ENCODE results near the gene SGSM2. TPM values are rescaled to one million over a fixed set of nuclear protein-coding genes. Genes with fewer than 3 reads are reported as not detected.

Gene SGSM2, protein sequence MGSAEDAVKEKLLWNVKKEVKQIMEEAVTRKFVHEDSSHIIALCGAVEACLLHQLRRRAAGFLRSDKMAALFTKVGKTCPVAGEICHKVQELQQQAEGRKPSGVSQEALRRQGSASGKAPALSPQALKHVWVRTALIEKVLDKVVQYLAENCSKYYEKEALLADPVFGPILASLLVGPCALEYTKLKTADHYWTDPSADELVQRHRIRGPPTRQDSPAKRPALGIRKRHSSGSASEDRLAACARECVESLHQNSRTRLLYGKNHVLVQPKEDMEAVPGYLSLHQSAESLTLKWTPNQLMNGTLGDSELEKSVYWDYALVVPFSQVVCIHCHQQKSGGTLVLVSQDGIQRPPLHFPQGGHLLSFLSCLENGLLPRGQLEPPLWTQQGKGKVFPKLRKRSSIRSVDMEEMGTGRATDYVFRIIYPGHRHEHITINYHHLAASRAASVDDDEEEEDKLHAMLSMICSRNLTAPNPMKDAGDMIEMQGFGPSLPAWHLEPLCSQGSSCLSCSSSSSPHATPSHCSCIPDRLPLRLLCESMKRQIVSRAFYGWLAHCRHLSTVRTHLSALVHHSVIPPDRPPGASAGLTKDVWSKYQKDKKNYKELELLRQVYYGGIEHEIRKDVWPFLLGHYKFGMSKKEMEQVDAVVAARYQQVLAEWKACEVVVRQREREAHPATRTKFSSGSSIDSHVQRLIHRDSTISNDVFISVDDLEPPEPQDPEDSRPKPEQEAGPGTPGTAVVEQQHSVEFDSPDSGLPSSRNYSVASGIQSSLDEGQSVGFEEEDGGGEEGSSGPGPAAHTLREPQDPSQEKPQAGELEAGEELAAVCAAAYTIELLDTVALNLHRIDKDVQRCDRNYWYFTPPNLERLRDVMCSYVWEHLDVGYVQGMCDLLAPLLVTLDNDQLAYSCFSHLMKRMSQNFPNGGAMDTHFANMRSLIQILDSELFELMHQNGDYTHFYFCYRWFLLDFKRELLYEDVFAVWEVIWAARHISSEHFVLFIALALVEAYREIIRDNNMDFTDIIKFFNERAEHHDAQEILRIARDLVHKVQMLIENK
- total RNA-seq, result 10 to 100 TPM; 42.6 to 97.1 (median 56.5) TPM

DNA sequence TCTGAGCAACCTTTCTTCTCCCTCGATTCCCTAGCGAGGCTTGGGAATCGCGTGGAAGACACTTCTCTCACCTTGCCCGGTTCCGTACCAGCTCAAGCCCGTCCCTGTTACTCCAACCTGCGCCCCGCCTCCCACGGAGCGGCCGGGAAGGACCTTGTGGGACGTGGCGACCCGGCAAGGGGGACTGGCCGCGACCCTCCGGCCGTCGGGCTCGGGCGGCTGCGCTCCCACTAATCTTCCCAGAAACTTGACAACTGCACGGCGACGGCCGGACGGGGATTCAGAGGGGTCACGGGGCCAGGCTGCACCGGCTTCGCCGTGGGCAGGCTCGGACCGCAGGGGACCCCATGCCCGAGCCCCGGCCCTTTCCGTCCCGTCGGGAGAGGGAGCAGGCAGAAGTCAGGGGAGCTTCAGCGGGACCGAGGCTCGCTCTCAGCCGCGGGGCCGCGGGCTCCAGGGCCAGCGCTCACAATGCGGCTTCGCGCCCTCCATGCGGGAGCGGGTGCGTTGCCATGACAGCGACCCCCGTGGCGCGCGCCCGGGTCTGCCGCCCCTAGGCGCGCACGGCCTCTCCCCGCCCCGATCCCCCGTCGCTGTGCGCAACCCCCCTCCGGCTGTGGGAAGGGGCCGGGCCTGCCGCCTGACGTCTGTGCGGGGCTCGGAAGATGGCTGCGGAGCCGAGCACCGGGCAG, at the start of gene SGSM2:
Gene SGSM2, plus strand, starts transcription at position 650 of the 692 bp plus-strand sequence. CDS start 188 bp downstream, outside the sequence.
- H3K4me3 ChIP-seq (ENCODE audit: low read depth, poor library complexity, severe bottlenecking), result peak within 1 kb of the TSS; percentile 71
- no peak for TF ChIP-seq POLR2A (IDR thresholded peaks at IDR 0.05)
- TF ChIP-seq, protein P1, sequence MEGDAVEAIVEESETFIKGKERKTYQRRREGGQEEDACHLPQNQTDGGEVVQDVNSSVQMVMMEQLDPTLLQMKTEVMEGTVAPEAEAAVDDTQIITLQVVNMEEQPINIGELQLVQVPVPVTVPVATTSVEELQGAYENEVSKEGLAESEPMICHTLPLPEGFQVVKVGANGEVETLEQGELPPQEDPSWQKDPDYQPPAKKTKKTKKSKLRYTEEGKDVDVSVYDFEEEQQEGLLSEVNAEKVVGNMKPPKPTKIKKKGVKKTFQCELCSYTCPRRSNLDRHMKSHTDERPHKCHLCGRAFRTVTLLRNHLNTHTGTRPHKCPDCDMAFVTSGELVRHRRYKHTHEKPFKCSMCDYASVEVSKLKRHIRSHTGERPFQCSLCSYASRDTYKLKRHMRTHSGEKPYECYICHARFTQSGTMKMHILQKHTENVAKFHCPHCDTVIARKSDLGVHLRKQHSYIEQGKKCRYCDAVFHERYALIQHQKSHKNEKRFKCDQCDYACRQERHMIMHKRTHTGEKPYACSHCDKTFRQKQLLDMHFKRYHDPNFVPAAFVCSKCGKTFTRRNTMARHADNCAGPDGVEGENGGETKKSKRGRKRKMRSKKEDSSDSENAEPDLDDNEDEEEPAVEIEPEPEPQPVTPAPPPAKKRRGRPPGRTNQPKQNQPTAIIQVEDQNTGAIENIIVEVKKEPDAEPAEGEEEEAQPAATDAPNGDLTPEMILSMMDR (IDR thresholded peaks at IDR 0.05), result no peak
- intact Hi-C loops (cut with DNase I; ENCODE audit: low total_unique reads), result no loop called here
- DNase-seq (ENCODE audit: low spot score in 2 of 2), result peak in 1 of 2 donors; percentile 91
- whole genome bisulfite sequencing, 2 donors, result 1 to 2% methylated on average over 21 to 58 of the region's 77 CpGs

DNA sequence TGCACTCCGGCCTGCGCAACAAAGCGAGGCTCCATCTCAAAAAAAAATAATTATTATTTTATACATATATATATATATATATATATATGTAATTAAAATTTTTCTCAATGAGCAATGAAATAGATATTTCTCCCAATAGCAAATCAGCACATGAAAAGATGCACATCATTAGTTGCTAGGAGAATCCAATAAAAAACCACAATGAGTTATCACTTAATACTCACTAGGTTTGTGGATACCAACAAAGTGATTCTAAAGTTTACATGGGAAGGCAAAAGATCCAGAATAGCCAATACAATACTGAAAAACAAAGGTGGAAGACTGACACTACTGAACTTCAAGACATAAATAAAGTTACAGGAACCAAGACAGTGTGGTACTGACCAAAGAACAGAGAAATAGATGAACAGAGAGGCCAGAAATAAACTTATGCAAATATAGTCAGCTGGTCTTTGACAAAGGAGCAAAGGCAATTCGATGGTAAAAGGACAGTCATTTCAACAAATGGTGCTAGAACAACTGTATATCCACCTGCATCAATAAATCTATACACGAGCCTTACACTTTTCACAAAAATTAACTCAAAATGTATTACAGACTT, 47.3 kb upstream of the SGSM2 start:
- no peak for DNase-seq (ENCODE audit: low spot score in 2 of 2)
- 87% methylated on average over 5 of the region's 5 CpGs for WGBS, 2 donors
- H3K4me3 ChIP-seq (ENCODE audit: low read depth, poor library complexity, severe bottlenecking), result no peak overlapping the region
- TF ChIP-seq POLR2A (IDR thresholded peaks at IDR 0.05), result no peak
- intact Hi-C loops (cut with DNase I; ENCODE audit: low total_unique reads), result no loop called here

DNA sequence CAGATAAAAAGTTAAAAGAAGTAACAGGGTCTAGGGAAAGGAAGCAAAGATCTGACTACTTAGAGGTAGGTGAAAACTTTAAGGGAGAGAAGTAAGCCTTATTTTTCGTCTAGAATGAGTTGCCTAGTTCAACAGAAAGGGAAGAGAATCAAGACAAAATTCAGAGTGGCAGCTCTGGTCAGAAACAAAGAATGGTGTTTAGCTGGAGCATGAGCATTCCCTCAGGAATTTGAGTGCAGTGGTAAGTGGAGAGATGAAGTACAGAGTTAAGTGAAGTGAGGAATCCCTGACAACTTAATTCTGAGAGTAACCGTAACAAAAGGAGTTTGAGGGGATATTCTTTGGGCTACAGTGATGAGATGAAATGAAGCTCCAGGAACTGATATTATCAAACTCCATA, 45.2 kb upstream of the SGSM2 start:
- TF ChIP-seq POLR2A (IDR thresholded peaks at IDR 0.05), result no peak
- WGBS, 2 donors, result 86% methylated on average over 2 of the region's 2 CpGs
- intact Hi-C loops (cut with DNase I; ENCODE audit: low total_unique reads), result no loop called here
- no peak overlapping the region for H3K4me3 ChIP-seq (ENCODE audit: low read depth, poor library complexity, severe bottlenecking)
- no peak for DNase-seq (ENCODE audit: low spot score in 2 of 2)

DNA sequence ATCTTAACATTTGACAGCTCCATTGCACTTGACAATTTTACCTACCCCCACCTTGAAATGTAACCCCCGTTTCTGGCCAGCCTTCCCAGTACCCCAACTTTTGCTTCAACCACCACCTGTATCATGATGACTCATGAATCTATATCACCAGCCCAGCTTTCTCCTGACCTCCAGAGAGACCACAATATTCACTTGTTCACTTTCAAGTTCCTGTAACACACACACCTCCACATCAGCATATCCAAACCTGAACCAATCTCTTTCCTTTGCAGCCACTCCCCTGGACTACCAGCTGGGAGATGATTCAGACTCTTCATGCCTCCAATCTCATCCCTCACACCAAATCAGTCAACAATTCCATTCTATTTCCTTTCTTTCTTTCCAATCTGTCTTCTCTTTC, 41.7 kb upstream of the SGSM2 start:
- no peak overlapping the region for H3K4me3 ChIP-seq (ENCODE audit: low read depth, poor library complexity, severe bottlenecking)
- intact Hi-C loops (cut with DNase I; ENCODE audit: low total_unique reads), result no loop called here
- DNase-seq (ENCODE audit: low spot score in 2 of 2), result no peak
- TF ChIP-seq, protein P1 (IDR thresholded peaks at IDR 0.05), result no peak
- TF ChIP-seq POLR2A (IDR thresholded peaks at IDR 0.05), result no peak
- 82 to 87% methylated on average over 1 of the region's 1 CpG for WGBS, 2 donors

DNA sequence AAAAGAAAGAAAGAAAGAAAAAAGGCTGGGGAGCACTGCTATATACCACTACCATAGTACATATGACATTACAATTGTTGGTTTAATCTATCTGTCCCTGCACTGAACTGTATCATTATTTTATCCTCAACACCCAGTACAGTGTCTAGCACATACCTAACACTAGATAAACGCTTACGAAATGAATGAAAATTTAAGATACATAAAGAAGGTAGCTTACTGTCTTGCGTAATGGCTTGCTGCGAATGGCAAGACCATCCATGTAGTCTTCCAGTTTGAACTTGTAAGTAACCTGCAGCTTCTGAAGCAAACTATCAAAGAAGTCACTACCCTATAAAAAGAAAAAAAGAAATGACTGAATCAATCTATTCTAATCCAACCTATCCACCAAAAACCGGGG, 40.3 kb upstream of the SGSM2 start:
- TF ChIP-seq, protein P1 (IDR thresholded peaks at IDR 0.05), result no peak
- TF ChIP-seq POLR2A (IDR thresholded peaks at IDR 0.05), result no peak
- H3K4me3 ChIP-seq (ENCODE audit: low read depth, poor library complexity, severe bottlenecking), result no peak overlapping the region
- WGBS, 2 donors, result 65 to 82% methylated on average over 5 of the region's 5 CpGs
- DNase-seq (ENCODE audit: low spot score in 2 of 2), result no peak
- intact Hi-C loops (cut with DNase I; ENCODE audit: low total_unique reads), result no loop called here

DNA sequence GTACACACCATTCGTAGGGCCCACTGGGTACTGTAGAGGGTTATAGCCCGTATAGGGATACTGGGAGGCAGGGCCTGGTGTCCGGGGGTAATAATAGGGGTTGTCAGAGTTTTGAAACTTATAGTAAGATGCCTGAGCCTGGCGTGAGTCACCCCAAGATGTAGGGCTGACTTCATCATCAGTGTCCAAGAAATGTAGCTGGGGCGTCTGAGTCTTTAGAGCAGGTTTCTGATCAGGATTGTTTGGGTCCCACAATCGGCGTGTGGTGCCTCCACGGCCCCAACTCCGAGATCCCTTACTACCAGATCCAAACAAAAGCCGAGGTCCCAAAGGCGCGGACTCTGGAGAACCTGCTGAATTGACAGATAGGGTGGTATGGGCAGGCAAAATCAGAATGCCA, 38.2 kb upstream of the SGSM2 start:
- H3K4me3 ChIP-seq (ENCODE audit: low read depth, poor library complexity, severe bottlenecking), result no peak overlapping the region
- 92 to 94% methylated on average over 12 of the region's 12 CpGs for WGBS, 2 donors
- no peak for DNase-seq (ENCODE audit: low spot score in 2 of 2)
- intact Hi-C loops (cut with DNase I; ENCODE audit: low total_unique reads), result no loop called here
- no peak for TF ChIP-seq POLR2A (IDR thresholded peaks at IDR 0.05)
- TF ChIP-seq, protein P1 (IDR thresholded peaks at IDR 0.05), result no peak

All from lower leg skin (tissue), 4 donors.